ENCODE data around the gene SKAP1. TPM values are rescaled to one million over a fixed set of nuclear protein-coding genes. Genes with fewer than 3 reads are reported as not detected.
"Not testable (repeated sequence)": the region's sequence is repeated elsewhere in the genome, so short reads cannot be mapped to it uniquely, and the experiment has no call there.

Gene SKAP1
- total RNA-seq, 1 donor from 2014 or later = 112 TPM

- intact Hi-C loops (cut with micrococcal nuclease) = no loop called here
These were observed 135.1 kb downstream of the SKAP1 start for GRCh38 chr17:48294806-48295361.

DNA sequence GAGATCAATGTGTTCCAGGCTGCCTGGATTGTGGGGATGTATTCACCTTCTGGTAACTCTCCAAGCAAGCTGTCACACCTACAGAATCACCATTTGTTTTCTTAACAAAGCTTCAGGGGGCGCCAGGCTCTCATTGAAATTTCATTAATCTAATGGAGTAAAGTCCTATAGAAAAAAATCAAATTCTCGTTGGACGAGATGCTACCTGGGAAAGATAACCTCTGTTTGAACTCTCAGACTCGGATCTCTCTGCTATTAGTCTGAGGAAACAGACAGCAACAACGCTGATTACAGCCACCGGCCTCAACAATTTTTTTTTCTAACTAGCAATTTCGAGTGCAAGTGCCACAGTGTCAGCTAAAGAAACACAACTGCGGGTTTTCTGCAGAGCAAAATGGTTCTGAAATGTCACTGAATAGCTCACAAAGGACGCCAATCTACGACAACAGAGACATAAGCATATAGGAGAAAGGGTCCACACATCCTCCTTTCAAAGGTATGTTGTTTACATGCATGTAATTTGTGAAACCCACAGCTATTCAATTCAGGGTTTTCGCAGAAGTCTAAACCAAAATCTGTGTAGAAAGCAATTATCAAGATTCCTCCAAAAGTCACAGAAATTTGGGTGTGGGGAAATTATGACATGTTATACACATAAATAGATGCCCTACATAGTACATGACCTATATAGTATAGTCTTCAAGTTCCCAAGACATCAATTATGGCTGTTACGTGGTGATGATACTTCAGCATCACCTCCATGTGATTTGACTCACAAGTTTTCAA, 135.8 kb downstream of the SKAP1 start:
- intact Hi-C loops (cut with micrococcal nuclease) = no loop called here

GRCh38 chr17:48293319-48294019, 136.5 kb downstream of the SKAP1 start:
- intact Hi-C loops (cut with micrococcal nuclease) = no loop called here

- intact Hi-C loops (cut with micrococcal nuclease) = no loop called here
These were observed 139.6 kb downstream of the SKAP1 start for GRCh38 chr17:48290378-48290777.

DNA sequence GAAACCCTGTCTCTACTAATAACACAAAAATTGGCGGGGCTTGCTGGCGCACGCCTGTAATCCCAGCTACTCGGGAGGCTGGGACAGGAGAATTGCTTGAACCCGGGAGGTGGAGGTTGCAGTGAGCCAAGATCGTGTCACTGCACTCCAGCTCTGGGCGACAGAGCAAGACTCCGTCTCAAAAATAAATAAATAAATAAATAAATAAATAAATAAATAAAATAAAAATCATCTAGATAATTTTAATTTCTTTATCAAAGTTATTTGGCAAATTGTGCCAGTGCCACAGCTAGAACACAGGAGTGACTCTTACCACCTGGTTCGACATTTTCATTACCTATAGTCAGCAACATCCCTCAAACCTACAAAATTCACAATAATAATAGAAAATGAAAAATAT, 143.1 kb downstream of the SKAP1 start:
- intact Hi-C loops (cut with micrococcal nuclease) = not testable (repeated sequence)

GRCh38 chr17:48285614-48286013, 144.4 kb downstream of the SKAP1 start:
- intact Hi-C loops (cut with micrococcal nuclease) = no loop called here

- intact Hi-C loops (cut with micrococcal nuclease) = no loop called here
These were observed 146.1 kb downstream of the SKAP1 start for GRCh38 chr17:48283907-48284306.

- intact Hi-C loops (cut with micrococcal nuclease) = no loop called here
These were observed 146.6 kb downstream of the SKAP1 start for GRCh38 chr17:48283411-48283810.

DNA sequence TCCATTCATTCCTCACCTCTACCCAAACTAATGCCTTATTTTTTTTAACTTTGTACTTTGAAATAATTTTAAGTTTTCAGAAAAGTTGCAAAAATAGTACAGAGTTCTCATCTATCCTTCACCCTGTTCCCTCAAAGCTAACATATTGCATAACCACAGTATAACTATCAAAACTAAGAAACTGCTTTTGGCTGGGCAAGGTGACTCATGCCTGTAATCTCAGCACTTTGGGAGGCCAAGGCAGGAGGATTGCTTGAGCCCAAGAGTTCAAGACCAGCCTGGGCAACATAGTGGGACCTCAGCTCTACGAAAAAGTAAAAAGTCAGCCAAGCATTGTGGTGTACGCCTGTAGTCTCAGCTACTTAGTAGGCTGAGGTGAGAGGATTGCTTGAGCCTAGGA, 147.7 kb downstream of the SKAP1 start:
- intact Hi-C loops (cut with micrococcal nuclease) = no loop called here

GRCh38 chr17:48278760-48279491, 151.1 kb downstream of the SKAP1 start:
- intact Hi-C loops (cut with micrococcal nuclease) = no loop called here

GRCh38 chr17:48276776-48277175, 153.2 kb downstream of the SKAP1 start:
- intact Hi-C loops (cut with micrococcal nuclease) = no loop called here

DNA sequence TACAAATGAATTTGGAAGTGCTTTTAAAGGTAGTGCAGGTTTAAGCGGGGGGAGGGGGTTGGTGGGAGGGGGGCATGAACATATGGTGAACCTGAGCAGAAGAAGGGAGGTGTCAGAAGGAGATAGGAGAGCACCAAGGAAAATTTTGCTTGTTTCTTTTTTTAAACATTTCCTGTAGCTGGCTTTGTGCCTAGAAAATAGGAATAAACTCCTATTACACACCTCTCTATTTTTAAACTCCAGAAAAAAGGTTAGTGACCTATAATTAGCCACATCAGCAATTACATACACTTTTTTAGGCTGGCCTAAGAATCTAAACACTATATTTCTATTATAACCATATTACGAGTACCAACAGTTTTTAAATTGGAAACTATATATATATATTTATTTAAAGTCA, 159.1 kb downstream of the SKAP1 start:
- intact Hi-C loops (cut with micrococcal nuclease) = no loop called here

DNA sequence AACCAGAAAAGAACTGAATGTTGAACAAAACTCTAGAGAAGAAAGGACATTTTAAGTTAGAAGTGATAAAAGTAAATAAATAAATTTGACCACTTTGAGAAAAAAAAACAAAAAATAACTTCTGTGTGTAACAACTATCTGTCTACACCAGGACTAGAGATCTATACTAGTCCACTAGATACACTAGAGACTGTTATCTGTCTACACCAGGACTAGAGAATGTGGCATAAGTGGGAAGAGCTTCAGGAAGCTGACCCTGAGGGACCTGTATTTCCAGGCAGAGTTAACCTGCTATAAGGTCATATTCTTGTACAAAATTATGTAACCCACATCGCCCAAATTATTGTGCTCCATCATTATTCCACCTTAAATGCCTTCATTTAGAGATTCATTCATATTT, 160.8 kb downstream of the SKAP1 start:
- intact Hi-C loops (cut with micrococcal nuclease) = no loop called here

DNA sequence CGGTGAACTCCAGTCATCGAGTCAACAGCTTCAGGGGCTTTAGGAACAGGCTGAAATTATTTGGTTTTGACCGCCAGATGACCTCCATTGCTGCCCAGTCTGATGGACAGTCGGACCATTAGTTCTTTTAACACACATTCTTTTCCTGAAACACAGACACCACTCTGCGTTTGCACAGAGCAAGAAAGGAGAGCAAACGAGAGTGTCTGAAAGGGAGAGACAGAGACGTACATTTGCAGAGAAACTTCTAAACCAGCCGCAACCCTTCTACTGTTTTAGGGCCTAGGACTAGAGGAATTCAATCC, 166.3 kb downstream of the SKAP1 start:
- intact Hi-C loops (cut with micrococcal nuclease) = loop anchor here (1.0 kb wide), 1 partner anchor 331 kb away; no protein-coding TSS in a partner anchor

DNA sequence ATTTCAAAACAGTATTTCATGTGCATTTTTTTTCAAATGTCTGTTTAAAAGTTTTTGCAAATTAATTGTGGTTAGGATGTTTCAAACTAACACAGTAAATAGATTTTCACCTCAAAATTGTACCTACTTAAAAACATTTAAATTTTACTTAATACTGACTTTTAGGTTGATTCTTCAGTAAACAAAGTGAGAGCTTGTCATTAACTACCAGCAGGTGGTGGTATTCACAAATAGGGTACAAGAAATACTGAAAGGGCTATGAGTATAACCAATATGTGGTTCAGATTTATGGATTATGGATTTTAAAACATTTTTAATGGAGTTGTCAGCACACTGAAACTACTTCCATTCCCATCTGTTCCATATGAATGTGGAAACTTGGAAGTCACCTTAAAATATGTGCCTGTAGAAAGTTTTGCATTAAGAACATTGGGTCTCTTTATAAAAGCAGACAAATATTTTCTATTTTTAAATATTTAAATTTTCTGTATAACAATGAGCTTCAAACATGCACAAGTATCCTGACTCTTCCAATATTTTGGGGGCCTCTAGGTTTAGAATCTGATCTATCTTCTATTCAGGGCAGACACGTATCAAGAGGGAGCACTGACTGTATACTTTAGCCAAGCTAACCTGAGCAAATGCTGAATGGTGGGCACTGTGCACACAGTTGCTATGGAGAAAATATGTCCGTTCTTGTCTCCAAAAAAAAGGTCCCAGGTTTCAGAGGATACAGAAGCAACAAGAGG, 166.9 kb downstream of the SKAP1 start:
- intact Hi-C loops (cut with micrococcal nuclease) = loop anchor here (1.0 kb wide), 1 partner anchor 331 kb away; no protein-coding TSS in a partner anchor

GRCh38 chr17:48261297-48261880, 168.6 kb downstream of the SKAP1 start:
- intact Hi-C loops (cut with micrococcal nuclease) = no loop called here

DNA sequence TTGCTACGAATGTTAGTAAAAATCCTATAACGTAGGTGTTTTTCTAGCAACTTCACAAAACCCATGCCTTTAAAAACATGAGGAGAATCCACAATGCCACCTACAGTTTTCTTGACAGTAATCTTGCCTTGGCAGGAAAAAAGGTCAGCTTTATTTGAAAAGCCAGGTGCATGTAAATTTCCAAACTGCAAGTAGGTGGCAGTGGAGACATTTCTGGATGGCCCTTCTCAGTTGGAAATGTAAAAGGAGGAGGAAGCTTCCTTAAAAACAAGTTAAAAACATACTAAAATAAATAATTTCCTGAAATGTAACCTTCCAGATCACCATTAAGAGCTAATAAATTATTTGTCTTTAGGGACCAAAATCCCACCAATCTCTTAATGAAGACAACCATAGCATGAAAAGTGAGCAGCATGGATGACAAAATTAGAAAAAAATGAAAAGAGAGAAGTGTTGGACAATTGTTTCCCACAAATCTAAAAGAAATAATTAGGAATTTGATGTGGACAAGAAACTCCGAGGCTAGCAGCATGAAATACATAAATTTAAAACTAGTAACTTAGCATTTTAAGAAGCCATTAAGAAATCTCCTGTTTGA, 170.2 kb downstream of the SKAP1 start:
- intact Hi-C loops (cut with micrococcal nuclease) = no loop called here

DNA sequence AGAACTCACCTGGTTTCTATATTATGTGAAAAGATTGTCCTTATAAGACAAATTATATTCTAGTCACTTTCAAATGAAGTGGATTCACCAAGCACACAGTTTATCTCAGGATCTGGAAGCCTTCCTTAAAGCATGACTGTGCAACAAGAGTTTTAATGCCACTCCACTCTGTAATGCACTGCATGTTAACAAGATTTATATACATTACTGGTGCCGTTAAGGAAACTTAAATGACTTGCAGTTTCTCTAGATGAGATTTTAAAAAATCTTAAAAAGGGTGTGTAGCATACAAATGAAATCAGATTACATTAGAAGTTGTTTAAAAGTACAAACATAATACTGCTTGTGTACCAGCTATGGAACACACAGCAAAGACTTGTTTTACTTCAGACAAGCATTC, 171.7 kb downstream of the SKAP1 start:
- intact Hi-C loops (cut with micrococcal nuclease) = no loop called here

- intact Hi-C loops (cut with micrococcal nuclease) = no loop called here
These were observed 174.3 kb downstream of the SKAP1 start for GRCh38 chr17:48255759-48256158.

DNA sequence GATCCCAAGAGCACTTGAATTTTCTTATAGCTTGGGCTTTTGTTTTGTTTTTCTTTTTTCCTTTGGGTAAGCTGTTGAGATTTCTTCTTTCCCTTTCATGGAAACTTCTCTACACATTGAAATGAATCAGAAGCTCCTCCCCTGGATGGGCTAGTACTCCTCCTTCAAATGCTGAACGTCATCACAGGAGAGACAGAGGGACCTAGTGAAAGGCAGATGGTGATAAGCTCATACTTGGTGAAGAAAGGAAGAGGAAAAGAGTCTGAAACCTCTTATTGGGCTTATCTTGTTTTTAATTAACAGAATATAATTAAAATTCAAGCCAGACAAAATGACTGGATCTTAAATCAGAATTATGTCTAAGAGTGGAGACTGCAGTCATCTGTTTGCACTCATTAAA, 175.1 kb downstream of the SKAP1 start:
- intact Hi-C loops (cut with micrococcal nuclease) = no loop called here
